GM12872 (cell line): ENCODE measurements around the gene CAMK2G.
A peak's percentile ranks its signal among the peaks of the same experiment; 100 is the strongest.

ENCODE experiments used
- TF ChIP-seq, protein P1 (sequence below): IDR thresholded peaks from 3 replicates; pipeline ENCODE4 v1.5.1; 2011; ENCODE audit warnings: low read depth, mild to moderate bottlenecking, low read length, moderate library complexity; ENCODE audit not compliant: insufficient read depth

CAMK2G gene

DNA sequence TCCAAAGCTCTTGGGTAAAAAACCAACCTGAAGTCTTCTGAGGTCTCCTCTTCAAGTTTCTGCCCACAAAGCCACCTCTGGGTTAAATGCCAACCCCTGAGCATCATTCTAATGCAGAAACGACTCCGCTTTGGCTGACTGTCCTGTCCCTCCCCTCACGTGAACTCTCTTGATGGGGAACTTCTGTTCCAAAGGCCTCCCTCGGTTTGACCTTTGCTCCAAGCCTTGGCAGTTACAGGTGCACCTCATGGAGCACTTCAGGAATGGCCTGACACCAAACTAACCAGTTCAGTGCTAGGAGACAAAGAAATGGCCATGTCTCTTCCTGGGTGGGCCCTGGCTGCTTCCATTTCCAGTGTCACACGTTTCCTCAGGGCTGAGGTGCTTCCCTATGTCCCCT is 20.0 kb downstream of the CAMK2G start:
- TF ChIP-seq, protein P1, sequence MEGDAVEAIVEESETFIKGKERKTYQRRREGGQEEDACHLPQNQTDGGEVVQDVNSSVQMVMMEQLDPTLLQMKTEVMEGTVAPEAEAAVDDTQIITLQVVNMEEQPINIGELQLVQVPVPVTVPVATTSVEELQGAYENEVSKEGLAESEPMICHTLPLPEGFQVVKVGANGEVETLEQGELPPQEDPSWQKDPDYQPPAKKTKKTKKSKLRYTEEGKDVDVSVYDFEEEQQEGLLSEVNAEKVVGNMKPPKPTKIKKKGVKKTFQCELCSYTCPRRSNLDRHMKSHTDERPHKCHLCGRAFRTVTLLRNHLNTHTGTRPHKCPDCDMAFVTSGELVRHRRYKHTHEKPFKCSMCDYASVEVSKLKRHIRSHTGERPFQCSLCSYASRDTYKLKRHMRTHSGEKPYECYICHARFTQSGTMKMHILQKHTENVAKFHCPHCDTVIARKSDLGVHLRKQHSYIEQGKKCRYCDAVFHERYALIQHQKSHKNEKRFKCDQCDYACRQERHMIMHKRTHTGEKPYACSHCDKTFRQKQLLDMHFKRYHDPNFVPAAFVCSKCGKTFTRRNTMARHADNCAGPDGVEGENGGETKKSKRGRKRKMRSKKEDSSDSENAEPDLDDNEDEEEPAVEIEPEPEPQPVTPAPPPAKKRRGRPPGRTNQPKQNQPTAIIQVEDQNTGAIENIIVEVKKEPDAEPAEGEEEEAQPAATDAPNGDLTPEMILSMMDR: no peak

DNA sequence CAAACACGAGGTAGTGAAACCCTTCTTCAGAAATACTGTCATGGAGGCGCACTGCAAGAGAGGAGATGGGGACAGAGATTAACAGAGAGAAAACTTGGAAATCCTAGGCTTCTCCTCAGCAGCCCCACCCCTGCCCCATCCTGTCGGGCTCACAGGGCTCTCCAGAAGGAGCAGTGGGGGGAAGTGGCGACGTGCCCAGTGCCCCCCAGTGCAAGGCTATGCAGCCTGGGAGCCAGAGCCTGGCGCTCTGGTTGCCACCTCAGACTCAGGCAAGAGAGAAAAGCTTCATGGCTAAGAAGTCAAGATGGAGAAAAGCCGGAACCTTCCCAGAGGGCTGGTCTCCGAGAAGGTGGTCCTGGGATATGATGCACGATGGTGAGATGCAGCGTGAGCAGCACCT is 21.2 kb downstream of the CAMK2G start:
- TF ChIP-seq, protein P1: no peak

DNA sequence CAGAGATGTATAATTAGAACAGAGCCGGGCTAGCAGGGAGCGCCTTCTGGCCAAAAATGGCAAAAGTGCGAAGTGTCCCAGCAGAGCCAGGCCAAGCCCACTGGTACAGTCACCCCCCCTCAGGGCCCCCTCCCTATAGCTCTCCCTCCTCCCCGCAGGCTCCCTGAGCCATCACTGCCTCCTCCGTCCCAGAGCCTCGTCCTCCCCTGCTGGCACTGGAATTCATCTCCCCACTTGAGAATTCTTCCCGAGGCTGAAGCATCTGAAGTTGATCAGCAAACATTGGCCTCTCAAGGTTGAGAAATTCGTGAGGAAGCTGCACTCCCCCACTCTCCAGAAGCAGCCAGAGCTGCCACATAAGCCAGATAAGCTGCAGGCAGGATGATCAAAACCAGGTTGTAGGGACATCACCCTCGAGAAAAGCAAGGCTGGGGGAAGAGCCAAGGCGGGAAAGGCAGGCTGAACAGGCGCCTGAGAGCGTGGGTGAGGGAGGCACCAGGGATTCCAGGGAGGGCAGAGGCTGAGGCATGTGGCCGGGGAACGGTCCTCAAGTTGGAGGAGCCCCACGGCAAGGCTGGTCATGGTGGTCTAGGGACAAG is 23.4 kb downstream of the CAMK2G start:
- TF ChIP-seq, protein P1: no peak

DNA sequence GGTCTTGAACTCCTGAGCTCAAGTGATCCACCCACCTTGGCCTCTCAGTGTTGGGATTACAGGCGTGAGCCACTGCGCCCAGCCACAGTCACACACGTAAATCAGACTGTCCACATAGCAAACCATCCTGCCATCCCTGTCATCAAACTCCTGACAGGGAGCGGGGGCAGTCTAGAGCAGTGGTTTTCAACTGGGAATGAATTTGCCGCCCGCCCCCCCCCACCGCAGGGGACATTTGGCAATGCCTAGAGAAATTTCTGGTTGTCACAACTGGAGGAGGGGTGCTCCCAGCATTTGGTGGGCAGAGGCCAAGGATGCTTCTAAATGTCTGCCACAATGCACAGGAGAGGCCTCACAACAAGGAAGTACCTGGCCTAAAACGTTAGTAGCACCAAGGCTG is 24.1 kb downstream of the CAMK2G start:
- TF ChIP-seq, protein P1: no peak

DNA sequence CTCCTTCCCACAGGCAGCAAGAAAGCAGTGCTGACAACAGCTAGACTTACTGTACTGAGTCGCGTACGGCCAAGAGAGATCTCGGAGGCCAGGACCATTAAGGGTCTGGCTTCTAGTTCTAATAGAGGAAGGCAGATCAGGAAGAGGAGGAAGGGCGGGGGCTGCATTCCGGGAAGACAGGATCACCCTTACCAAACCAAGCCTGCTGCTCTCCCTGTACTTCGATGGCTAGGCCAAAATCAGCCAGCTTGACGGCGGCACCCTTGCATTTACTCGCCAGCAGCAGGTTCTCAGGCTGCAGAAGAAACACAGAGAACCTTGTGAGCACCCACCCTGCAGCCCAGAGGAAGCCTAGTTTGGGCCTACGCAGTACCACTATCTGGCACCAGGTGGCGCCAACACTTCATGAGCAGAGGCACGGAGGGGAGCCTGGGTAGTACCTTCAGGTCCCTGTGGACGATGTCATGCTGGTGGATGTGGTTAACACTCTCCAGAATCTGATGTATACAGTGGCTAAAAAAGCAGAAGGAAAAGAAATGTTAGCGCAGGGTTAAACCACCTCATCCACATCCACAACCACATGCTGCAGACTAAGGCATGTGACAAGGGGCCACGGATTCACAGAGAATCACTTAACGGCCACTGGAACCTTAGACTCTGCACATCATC is 25.4 kb downstream of the CAMK2G start:
- TF ChIP-seq, protein P1: peak; percentile 99

DNA sequence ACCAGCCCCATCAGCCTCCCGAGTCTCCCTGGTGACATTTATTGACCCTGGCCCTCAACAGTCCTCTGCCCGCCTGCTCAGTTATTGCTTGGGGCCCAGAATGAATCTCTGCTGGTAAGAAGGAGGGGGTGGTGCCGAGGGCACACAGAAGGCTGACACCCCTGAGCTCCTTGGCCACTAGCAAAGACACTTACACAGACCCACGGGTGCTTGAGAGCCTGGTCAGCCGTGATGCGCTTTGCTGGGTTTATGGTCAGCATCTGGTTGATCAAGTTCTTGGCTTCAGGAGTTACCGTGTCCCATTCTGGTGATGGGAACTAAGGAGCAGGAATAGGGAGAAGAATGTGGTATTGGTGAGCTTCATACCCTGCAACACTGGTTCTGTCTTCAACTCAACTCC is 27.3 kb downstream of the CAMK2G start:
- TF ChIP-seq, protein P1: no peak

DNA sequence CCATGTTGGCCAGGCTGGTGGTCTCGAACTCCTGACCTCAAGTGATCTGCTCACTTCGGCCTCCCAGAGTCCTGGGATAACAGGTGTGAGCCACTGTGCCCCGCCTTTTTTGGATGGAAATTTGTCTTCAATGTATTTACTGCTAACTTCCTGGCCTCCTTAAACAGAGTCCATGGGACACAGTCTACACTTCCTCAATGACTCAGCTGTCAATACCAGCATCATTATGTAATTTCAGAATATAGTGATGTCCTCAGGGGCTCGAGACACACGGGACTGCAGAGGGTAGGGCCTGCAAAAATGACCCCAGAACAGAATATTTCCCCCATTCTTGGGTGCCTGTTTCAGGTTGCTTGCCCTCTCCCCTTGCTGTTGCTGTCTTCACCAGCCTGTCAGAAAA is 31.1 kb downstream of the CAMK2G start:
- TF ChIP-seq, protein P1: no peak

DNA sequence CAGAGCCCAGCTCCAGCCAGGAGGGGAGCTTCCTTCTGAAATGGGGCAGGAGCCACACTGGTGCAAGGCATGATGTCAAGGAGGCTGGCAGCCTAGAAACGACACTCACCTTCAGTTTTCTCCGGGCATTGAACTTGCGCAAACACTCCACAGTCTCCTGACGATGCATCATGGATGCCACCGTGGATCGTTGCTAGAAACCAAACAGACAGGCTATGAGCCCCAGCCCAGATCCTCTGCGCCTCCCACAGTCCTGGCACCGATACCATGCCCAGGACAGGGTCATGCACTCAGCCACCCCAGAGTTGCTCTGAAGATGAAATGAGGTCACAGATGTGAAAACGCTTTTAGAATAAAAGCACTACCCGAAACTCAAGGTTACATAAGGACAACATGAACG is 32.0 kb downstream of the CAMK2G start:
- TF ChIP-seq, protein P1: no peak
